ENCODE results near the gene COL13A1. TPM values are rescaled to one million over a fixed set of nuclear protein-coding genes. Genes with fewer than 3 reads are reported as not detected.

Gene COL13A1
- total and polyA plus RNA-seq, 2 of the 8 experiments (the other 6 are each of a cell fraction or from before 2014, with no cell fraction given), result 2.6 to 5.2 TPM

DNA sequence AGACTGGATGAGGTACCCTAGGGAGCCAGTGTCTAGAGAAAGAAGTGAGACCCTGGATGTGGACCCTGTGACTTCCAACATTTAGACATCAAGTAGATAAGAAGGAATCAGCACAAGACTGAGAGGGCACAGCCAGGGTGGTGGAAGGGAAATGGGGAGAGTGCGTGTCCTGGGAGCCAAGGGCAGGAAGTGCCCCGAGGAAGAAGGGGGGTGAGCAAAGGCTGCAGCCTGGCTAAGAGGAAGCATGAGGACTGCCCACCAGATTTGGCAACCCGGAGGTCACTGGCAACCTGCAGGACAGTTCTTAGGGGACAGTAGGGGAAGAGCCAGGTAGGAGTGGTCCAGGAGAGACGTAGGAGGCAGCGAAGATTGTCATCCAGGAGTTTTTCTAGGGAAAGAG is 14.8 kb downstream of the COL13A1 start (continued):
- TF ChIP-seq CTBP2 (IDR thresholded peaks at IDR 0.05; ENCODE audit: borderline replicate concordance, insufficient read depth, insufficient read length, low read length), result no peak
- no peak for TF ChIP-seq RAD21 (IDR thresholded peaks at IDR 0.05 in 1 of 2, conservative IDR thresholded peaks at IDR 0.05 in 1 of 2; ENCODE audit: low read depth in 2 of 2, low read length in 2 of 2)
- no peak for TF ChIP-seq TAF7 (optimal IDR thresholded peaks at IDR 0.05; ENCODE audit: borderline replicate concordance, low read depth, low read length)
- TF ChIP-seq TCF12 (IDR thresholded peaks at IDR 0.05; ENCODE audit: low read depth, low read length), result no peak
- TF ChIP-seq NANOG (IDR thresholded peaks at IDR 0.05; ENCODE audit: insufficient read depth, low read depth, low read length, poor library complexity, severe bottlenecking), result no peak
- TF ChIP-seq, protein P1, sequence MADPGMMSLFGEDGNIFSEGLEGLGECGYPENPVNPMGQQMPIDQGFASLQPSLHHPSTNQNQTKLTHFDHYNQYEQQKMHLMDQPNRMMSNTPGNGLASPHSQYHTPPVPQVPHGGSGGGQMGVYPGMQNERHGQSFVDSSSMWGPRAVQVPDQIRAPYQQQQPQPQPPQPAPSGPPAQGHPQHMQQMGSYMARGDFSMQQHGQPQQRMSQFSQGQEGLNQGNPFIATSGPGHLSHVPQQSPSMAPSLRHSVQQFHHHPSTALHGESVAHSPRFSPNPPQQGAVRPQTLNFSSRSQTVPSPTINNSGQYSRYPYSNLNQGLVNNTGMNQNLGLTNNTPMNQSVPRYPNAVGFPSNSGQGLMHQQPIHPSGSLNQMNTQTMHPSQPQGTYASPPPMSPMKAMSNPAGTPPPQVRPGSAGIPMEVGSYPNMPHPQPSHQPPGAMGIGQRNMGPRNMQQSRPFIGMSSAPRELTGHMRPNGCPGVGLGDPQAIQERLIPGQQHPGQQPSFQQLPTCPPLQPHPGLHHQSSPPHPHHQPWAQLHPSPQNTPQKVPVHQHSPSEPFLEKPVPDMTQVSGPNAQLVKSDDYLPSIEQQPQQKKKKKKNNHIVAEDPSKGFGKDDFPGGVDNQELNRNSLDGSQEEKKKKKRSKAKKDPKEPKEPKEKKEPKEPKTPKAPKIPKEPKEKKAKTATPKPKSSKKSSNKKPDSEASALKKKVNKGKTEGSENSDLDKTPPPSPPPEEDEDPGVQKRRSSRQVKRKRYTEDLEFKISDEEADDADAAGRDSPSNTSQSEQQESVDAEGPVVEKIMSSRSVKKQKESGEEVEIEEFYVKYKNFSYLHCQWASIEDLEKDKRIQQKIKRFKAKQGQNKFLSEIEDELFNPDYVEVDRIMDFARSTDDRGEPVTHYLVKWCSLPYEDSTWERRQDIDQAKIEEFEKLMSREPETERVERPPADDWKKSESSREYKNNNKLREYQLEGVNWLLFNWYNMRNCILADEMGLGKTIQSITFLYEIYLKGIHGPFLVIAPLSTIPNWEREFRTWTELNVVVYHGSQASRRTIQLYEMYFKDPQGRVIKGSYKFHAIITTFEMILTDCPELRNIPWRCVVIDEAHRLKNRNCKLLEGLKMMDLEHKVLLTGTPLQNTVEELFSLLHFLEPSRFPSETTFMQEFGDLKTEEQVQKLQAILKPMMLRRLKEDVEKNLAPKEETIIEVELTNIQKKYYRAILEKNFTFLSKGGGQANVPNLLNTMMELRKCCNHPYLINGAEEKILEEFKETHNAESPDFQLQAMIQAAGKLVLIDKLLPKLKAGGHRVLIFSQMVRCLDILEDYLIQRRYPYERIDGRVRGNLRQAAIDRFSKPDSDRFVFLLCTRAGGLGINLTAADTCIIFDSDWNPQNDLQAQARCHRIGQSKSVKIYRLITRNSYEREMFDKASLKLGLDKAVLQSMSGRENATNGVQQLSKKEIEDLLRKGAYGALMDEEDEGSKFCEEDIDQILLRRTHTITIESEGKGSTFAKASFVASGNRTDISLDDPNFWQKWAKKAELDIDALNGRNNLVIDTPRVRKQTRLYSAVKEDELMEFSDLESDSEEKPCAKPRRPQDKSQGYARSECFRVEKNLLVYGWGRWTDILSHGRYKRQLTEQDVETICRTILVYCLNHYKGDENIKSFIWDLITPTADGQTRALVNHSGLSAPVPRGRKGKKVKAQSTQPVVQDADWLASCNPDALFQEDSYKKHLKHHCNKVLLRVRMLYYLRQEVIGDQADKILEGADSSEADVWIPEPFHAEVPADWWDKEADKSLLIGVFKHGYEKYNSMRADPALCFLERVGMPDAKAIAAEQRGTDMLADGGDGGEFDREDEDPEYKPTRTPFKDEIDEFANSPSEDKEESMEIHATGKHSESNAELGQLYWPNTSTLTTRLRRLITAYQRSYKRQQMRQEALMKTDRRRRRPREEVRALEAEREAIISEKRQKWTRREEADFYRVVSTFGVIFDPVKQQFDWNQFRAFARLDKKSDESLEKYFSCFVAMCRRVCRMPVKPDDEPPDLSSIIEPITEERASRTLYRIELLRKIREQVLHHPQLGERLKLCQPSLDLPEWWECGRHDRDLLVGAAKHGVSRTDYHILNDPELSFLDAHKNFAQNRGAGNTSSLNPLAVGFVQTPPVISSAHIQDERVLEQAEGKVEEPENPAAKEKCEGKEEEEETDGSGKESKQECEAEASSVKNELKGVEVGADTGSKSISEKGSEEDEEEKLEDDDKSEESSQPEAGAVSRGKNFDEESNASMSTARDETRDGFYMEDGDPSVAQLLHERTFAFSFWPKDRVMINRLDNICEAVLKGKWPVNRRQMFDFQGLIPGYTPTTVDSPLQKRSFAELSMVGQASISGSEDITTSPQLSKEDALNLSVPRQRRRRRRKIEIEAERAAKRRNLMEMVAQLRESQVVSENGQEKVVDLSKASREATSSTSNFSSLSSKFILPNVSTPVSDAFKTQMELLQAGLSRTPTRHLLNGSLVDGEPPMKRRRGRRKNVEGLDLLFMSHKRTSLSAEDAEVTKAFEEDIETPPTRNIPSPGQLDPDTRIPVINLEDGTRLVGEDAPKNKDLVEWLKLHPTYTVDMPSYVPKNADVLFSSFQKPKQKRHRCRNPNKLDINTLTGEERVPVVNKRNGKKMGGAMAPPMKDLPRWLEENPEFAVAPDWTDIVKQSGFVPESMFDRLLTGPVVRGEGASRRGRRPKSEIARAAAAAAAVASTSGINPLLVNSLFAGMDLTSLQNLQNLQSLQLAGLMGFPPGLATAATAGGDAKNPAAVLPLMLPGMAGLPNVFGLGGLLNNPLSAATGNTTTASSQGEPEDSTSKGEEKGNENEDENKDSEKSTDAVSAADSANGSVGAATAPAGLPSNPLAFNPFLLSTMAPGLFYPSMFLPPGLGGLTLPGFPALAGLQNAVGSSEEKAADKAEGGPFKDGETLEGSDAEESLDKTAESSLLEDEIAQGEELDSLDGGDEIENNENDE (IDR thresholded peaks at IDR 0.05; ENCODE audit: insufficient replicate concordance, low read length), result no peak

All from H1 (cell line).